SK-N-SH treated with all-trans-retinoic acid at 6 μM for 48 hours (cell line): ENCODE measurements around the gene CYP17A1.

Source experiments
- ARNTL ChIP-seq: fragments of 450-650 bp; formaldehyde crosslinking; IDR thresholded peaks from 2 replicates; pipeline ENCODE4 v1.5.0; 2020; ENCODE audit warnings: low read depth, mild to moderate bottlenecking, moderate library complexity, borderline replicate concordance
- GLIS3 ChIP-seq: fragments of 250-450 bp; sonication (Bioruptor Pico); IDR thresholded peaks from 2 replicates; pipeline ENCODE4 v1.5.0; 2020; ENCODE audit warnings: mild to moderate bottlenecking, moderate library complexity
- PPARA ChIP-seq: fragments of 250-450 bp; sonication (Bioruptor Pico); IDR thresholded peaks from 2 replicates; pipeline ENCODE4 v1.5.0; 2020; ENCODE audit warnings: mild to moderate bottlenecking, borderline replicate concordance
- RARB ChIP-seq: fragments of 250-450 bp; sonication (Bioruptor Pico); IDR thresholded peaks from 2 replicates; pipeline ENCODE4 v1.8.0; 2021; ENCODE audit warnings: mild to moderate bottlenecking, moderate library complexity
- TF ChIP-seq, protein P1 (sequence below): fragments of 250-450 bp; sonication (Bioruptor Pico); IDR thresholded peaks from 2 replicates; pipeline ENCODE4 v1.5.1; 2020; ENCODE audit warnings: low read depth, mild to moderate bottlenecking, moderate library complexity

DNA sequence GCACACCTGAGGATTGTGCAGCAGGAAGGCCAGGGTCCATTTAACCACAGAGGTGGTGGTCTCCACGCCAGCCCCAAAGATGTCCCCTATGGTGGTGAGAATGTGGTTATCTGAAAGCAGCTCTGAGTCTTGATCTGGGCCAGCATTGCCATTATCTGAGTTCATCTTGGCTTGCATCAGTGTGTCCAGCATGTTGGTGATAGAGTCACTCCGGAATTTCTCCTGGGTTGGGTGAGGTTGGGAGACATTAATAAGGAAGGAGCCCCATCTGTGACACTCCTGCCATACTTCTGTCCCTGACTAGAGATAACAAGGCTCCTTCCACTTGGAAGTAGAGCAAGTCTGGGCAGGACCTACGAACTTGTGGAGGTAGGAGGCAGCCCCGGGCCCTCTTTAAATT is 4.2 kb downstream of the CYP17A1 start:
- TF ChIP-seq, protein P1, sequence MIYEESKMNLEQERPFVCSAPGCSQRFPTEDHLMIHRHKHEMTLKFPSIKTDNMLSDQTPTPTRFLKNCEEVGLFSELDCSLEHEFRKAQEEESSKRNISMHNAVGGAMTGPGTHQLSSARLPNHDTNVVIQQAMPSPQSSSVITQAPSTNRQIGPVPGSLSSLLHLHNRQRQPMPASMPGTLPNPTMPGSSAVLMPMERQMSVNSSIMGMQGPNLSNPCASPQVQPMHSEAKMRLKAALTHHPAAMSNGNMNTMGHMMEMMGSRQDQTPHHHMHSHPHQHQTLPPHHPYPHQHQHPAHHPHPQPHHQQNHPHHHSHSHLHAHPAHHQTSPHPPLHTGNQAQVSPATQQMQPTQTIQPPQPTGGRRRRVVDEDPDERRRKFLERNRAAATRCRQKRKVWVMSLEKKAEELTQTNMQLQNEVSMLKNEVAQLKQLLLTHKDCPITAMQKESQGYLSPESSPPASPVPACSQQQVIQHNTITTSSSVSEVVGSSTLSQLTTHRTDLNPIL (CRISPR knock-in tag), result no peak
- TF ChIP-seq RARB (CRISPR knock-in tag) (no peak), GLIS3 (CRISPR knock-in tag) (no peak), ARNTL (CRISPR knock-in tag) (no peak), PPARA (CRISPR knock-in tag) (no peak)
